KOPT-K1 (cell line): Measurements from ENCODE around the gene DYRK1A.

Experiments
- H3K27ac ChIP-seq: fragments of 200-600 bp; sonication (generic); 2 replicates; pipeline ENCODE4 v1.5.1; 2016; ENCODE audit warnings: antibody characterized with exemption, mild to moderate bottlenecking, low read depth, low read length; ENCODE audit not compliant: poor library complexity, severe bottlenecking
- H3K36me3 ChIP-seq: fragments of 200-600 bp; sonication (generic); 2 replicates; pipeline ENCODE4 v1.5.1; 2017; ENCODE audit warnings: antibody characterized with exemption, mild to moderate bottlenecking, low read length, moderate library complexity; ENCODE audit not compliant: insufficient read depth
- H3K9me3 ChIP-seq: fragments of 200-600 bp; sonication (generic); 2 replicates; pipeline ENCODE4 v1.5.1; 2017; ENCODE audit warnings: antibody characterized with exemption, low read length, mild to moderate bottlenecking; ENCODE audit not compliant: insufficient read depth, poor library complexity, severe bottlenecking

The DYRK1A gene

DNA sequence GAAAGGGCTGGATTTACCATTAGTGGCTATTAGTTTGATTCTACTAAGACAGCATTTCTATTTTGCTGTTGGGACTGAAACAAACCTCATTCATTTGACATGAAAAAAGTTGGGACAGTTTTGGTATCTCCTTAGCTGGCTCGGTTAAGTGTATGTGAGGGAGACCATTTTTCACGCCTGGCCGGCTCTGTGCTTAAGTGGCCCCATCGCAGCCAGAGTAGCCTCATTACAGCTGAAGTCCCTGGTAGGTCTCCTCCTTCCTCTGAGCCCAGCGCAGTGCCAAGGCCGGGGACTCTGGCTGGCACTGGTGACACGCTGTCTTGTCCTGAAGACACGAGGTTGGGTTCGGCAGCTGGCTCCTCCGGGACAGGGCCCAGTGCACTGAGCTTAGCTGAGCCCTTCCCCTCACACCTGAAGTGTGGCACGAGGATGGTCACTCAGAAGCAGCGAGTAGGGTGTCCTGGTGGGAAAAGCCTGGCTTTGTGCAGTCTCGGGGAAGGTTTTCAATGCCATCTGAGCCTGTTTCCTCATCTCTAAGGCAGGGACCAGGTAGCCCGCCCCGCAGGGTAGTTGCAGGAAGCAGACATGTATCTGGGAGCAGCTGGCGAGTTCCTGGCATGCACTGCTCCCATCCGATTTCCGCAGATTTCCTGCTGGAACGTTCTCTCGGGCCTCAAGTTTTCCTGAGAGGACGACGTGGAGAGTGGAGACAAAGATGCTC, 196.5 kb downstream of the DYRK1A start:
- Histone ChIP-seq H3K36me3 (no peaks in the 10 kb centered on the region), H3K27ac (peak overlapping the region; percentile 77), H3K9me3 (no peaks in the 10 kb centered on the region)

DNA sequence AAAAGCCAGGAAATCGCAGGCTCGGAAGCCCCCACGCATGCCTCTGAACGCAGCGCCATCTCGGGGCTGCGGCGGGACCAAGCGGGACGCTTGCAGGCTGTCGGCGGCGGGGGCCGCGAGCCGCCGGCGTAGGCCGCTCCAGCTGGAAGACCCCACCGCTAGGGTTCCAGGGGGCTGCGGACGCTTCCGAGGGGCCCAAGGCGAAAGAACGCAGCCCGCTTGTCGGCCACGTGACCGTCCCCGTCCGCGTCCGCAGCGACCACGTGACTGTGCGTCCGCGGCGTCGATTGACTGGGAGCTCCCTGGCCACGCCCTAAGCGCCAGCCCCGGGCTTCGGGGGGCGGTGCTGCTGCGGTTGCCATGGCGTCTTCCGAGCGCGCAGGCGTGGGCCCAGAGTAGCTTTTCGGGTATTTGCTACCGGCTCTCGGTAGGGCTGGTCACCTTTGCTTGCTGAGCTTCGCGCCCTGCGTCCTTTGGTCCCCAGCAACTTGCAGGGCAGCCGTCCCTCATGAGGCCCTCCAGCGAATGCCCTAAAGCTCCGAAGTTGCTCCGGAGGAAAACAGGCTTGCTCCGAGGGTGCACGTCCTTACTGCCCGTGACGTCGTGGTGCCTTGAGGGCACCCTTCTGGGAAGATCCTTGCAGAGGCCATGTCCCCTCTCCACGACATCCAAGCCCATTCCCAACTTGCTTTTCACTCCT, 197.2 kb downstream of the DYRK1A start:
- H3K27ac ChIP-seq = peak overlapping the region; percentile 77
- H3K9me3 ChIP-seq = no peaks in the 10 kb centered on the region
- H3K36me3 ChIP-seq = no peaks in the 10 kb centered on the region

DNA sequence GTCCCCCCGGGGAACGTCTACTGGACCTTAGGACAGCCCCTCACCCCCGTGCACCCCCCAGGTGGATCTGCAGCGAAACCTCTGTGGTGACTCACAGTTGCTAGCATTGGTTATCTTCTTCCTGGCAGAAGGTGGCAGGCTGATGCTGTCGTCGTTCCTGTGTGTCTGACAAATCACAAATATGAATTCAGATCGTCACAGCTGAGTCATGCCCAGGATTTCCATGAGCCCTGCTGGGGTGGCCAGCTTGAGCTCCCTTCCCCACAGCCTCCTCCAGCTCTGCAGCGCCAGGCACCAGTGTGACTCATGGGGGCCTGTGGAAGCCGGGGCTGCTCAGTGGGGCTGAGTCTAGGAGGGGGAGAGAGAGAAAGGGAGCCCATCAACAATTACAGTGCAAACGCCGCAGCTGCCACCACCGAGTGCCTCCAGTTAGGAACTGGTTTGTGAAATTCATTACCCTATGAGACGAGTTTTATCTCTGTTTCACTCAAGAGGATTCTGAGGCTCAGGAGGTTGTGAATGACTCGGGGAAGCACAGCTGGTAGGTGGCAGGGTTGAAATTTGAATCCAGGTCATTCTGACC, 197.9 kb downstream of the DYRK1A start:
- H3K36me3 ChIP-seq = no peaks in the 10 kb centered on the region
- H3K9me3 ChIP-seq = no peaks in the 10 kb centered on the region
- H3K27ac ChIP-seq = peak overlapping the region; percentile 77

DNA sequence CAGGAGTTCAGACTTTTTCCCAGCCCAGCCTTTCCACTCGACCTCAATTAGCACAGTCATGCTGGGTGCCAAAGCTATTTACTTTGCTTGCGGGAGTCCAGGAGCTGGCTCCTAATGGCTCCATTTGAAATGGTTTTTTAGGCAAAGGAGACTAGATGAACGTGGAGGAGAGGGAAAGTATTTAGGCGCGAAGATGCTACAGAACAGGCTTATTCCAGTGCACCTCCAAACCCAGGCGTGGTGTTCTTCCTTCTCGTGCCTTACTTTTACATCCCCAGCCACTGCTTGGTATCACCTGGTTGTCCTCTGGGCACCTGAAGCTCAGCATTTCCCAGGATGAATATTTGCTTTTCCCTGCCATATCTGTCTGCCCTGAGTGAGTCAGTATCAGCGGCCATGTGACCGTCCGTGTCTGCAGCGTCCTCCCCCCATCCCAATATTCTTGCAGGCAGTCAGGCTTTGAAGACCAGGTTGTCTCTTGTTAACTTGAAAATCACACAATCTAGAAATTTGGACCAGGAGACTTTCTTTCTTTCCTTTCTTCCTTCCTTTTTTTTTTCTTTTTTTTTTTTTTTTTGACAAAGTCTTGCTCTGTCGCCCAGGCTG, 198.5 kb downstream of the DYRK1A start:
- Histone ChIP-seq H3K36me3 (no peaks in the 10 kb centered on the region), H3K27ac (peak overlapping the region; percentile 77), H3K9me3 (no peaks in the 10 kb centered on the region)

DNA sequence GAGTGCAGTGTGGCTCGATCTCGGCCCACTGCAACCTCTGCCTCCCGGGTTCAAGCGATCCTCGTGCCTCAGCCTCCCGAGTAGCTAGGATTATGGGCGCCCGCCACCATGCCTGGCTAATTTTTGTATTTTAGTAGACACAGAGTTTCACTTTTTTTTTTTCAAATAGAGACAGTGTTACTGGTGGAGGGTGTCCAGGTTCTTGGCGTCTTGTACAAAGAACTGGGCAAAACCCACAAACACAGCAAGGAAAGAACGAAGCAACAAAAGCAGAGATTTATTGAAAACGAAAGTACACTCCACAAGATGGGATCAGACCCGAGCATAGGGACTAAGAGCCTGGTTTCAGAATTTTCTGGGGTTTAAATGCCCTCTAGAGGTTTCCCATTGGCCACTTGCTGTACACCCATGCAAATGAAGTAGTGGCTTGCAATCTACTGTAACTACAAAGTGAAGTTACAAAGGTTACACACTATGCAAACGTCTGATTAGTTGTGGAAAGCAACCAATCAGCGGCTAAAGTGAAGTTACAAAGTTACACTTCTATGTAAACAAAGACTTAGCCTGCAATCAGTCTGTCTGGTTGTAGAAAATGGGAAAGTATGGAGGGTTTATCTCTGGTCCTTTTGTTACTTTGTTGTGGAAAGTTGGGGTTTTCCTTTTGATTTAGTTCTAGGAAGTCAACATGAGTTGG, 199.1 kb downstream of the DYRK1A start:
- Histone ChIP-seq H3K9me3 (no peaks in the 10 kb centered on the region), H3K27ac (no peak overlapping the region), H3K36me3 (no peaks in the 10 kb centered on the region)

DNA sequence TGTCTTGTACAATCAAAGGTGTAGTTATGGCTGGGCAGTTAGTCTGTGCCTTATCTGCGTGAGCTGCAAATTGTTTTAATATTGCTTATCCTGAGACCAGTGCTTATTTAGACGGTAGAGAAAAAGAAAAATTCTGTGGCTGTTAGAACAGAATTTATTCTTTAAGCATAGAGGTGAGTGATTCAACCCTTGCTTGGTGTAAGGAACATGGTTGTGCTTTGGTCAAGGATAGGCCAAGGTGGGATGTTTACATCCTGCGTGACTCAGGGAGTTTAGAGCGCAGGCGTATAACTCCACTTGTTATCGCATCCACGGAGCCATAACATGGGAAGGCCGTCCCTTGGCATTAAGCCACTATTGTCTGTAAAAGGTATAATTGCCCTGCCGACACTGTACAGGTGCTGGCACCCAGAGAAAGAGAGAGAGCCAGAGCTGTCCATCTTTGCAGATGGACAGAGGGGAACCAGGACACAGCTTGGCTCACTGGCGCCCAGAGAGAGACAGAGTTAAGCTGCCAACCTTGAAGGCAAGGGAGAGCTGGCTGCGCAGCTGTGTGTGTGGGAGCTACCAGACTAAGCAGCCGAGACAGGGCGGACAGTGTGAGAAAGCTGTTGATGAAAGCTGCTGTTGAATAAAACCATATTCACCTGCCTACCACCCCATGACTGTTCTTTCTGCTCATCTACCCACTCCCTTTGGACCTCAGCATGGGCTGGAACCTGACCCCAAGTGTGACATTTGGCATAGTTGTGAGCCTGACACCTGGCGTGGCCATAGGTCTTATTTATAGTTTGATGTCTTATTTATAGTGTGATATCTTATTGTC, 200.4 kb downstream of the DYRK1A start:
- H3K36me3 ChIP-seq = no peaks in the 10 kb centered on the region
- no peaks in the 10 kb centered on the region for H3K9me3 ChIP-seq
- H3K27ac ChIP-seq = no peak overlapping the region

DNA sequence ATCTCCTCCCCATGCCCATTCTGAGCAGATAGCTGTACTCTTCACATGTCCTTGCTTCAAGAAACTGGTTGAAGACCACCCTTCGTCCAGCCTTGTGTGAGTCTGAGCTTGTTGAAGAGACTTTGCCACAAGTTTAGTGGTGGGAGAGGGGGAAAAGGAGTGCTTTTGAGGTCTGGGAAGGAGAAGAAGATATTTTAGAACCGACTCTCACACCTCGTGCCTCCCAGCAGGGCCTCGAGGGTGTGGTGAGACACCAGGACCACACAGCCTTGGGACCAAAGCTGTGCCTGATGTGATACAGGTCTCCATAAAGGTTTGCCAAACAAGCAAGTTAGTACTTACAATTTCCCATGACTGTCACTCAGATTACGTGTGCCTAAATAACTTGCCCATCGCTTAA, 201.8 kb downstream of the DYRK1A start:
- Histone ChIP-seq H3K9me3 (no peaks in the 10 kb centered on the region), H3K27ac (no peak overlapping the region)

DNA sequence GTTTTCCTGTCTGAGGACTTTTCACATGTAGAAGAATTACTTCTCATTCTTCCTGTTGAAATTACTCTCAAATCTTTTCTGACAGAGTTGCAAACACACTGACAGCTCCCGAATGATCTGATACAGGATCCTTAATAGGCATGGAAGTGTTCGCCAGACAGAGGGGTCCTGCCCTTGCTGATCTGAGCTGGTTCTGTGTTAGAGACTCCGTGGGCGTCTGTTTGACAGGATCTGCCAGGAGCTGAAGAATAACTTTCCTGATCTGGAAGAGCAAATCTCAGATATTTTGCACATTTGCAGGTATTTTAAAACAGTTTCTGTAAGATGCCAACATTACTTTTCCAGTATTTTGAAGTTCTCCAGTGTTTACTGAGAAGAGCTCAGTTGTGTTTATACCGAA, 202.3 kb downstream of the DYRK1A start:
- H3K9me3 ChIP-seq = no peaks in the 10 kb centered on the region
- no peaks in the 10 kb centered on the region for H3K36me3 ChIP-seq
- H3K27ac ChIP-seq = no peak overlapping the region

More for the DNA sequence above, 201.8 kb downstream of the DYRK1A start:
- no peaks in the 10 kb centered on the region for H3K36me3 ChIP-seq

DNA sequence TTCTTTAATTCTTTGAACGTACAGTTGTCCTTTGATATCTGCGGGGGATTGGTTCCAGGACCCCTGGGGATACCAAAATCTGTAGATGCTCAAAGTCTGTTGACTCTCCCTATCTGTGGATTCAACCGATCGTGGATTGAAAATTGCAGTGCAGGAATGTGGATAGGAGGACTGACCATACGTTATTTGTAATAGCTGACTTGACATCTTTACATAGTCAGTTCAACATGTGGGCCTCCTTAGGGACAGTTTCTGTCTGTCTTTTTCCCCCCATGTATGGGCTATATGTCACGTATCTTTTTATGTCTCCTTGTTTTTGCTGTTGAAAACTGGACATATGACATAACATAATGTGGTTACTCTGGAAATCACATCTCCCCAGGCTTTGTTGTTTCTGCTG, 204.9 kb downstream of the DYRK1A start:
- Histone ChIP-seq H3K9me3 (no peaks in the 10 kb centered on the region), H3K36me3 (no peaks in the 10 kb centered on the region), H3K27ac (no peak overlapping the region)

DNA sequence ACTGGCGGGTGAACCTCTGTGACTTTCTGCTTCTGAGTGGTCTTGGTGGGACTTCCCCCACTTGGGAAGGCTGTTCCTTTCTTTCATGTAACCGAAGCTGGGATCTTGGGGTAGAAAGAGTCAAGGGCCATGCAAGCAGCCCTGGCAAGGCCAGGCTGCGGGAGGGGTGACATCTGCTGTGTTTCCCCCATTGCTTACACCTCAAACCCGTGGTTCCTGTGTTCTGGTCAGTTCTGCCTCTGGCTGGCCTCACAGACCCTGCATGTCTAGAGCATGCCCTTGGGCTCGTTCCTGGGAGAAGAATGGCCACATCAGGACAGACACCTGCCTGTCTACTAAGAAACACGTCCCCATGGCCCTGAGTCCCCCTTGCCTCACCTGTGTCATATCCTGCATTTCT, 207.7 kb downstream of the DYRK1A start:
- peaks cover 16% of the 10 kb centered on the region for H3K9me3 ChIP-seq
- H3K36me3 ChIP-seq = no peaks in the 10 kb centered on the region
- H3K27ac ChIP-seq = no peak overlapping the region

DNA sequence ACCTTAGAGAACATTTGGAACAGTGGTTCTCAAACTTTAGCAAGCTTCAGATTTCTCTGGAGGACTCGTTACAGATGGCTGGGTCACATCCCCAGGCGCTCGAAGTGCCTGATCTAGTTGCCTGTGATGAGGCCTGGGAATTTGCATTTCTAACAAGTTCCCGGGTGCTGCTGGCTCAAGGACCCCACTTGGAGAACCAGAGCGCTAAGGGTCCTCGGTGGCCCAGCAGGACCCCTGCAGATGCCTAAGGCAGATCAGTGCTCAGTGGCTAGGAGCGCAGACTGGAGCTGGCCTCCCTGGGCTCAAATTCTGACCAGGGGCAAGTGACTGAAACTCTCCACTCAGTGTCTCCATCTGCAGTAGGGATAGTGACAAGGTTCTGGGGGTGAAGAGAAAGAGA, 208.2 kb downstream of the DYRK1A start:
- no peak overlapping the region for H3K27ac ChIP-seq
- peaks cover 19% of the 10 kb centered on the region for H3K9me3 ChIP-seq
- no peaks in the 10 kb centered on the region for H3K36me3 ChIP-seq

DNA sequence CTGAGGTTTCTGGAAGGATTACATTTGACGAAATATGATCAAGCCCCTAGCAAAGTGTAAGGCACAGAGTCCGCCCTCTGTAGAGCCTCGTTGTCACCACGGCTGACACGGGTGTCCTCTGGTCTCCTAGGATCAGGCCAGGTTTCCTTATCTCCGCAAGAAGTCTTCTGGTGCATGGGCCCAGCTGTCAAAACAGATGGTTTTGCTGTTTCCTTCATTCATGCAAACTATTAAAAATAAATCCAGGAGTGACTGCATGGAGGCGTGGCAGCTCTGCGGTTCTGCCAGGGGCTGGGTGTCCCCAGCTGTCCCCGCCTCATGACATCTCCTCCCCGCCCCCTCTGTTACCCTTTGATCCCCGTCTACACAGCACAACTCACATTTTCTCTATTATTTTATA, 209.0 kb downstream of the DYRK1A start:
- Histone ChIP-seq H3K36me3 (no peaks in the 10 kb centered on the region), H3K27ac (no peak overlapping the region)

More for the DNA sequence above, 209.0 kb downstream of the DYRK1A start:
- H3K9me3 ChIP-seq = peaks cover 19% of the 10 kb centered on the region
